ENCODE results near the gene PTH2.

- TF ChIP-seq ZFP3 (CRISPR knock-in tag; IDR thresholded peaks at IDR 0.05) (no peak), ESRRG (CRISPR knock-in tag; IDR thresholded peaks at IDR 0.05) (no peak), SNAI2 (CRISPR knock-in tag; IDR thresholded peaks at IDR 0.05) (no peak), ARNTL (CRISPR knock-in tag; IDR thresholded peaks at IDR 0.05; ENCODE audit: borderline replicate concordance, low read depth) (no peak), PATZ1 (CRISPR knock-in tag; IDR thresholded peaks at IDR 0.05; ENCODE audit: borderline replicate concordance) (no peak), ZNF565 (CRISPR knock-in tag; conservative IDR thresholded peaks at IDR 0.05; ENCODE audit: low read depth) (no peak), ZNF8 (CRISPR knock-in tag; IDR thresholded peaks at IDR 0.05) (no peak), TSHZ2 (CRISPR knock-in tag; IDR thresholded peaks at IDR 0.05) (no peak), POU6F1 (CRISPR knock-in tag; IDR thresholded peaks at IDR 0.05; ENCODE audit: borderline replicate concordance, low read depth) (no peak), ZC3H10 (CRISPR knock-in tag; IDR thresholded peaks at IDR 0.05) (no peak), RARB (CRISPR knock-in tag; IDR thresholded peaks at IDR 0.05) (no peak)
Observed at GRCh38 chr19:49428547-49429451, 5.6 kb upstream of the PTH2 start.
